Measurements from ENCODE around the gene CHRD.
"Not testable (repeated sequence)": the region's sequence is repeated elsewhere in the genome, so short reads cannot be mapped to it uniquely, and the experiment has no call there.

The CHRD gene

GRCh38 chr3:184409331-184409926 is 29.6 kb downstream of the CHRD start:
- Histone ChIP-seq H3K4me3 (ENCODE audit: low read length) (no peak overlapping the region), H3K27ac (ENCODE audit: low read depth, low read length) (no peak overlapping the region), H3K36me3 (ENCODE audit: control insufficient read depth, insufficient read depth, low read length) (no peaks in the 10 kb centered on the region), H3K4me1 (ENCODE audit: control insufficient read depth, insufficient read depth, low read length) (no peaks in the 10 kb centered on the region), H3K9ac (ENCODE audit: low read length) (no peak overlapping the region), H3K27me3 (ENCODE audit: control insufficient read depth, insufficient read depth, low read length) (no peaks in the 10 kb centered on the region)

GRCh38 chr3:184409946-184410500 is 30.2 kb downstream of the CHRD start:
- Histone ChIP-seq H3K36me3 (ENCODE audit: control insufficient read depth, insufficient read depth, low read length) (no peaks in the 10 kb centered on the region), H3K4me3 (ENCODE audit: low read length) (no peak overlapping the region), H3K27ac (ENCODE audit: low read depth, low read length) (no peak overlapping the region), H3K27me3 (ENCODE audit: control insufficient read depth, insufficient read depth, low read length) (no peaks in the 10 kb centered on the region), H3K4me1 (ENCODE audit: control insufficient read depth, insufficient read depth, low read length) (no peaks in the 10 kb centered on the region), H3K9ac (ENCODE audit: low read length) (no peak overlapping the region)

GRCh38 chr3:184414418-184415202 is 34.8 kb downstream of the CHRD start:
- H3K4me3 ChIP-seq (ENCODE audit: low read length) = no peak overlapping the region
- no peak overlapping the region for H3K27ac ChIP-seq (ENCODE audit: low read depth, low read length)
- no peak overlapping the region for H3K9ac ChIP-seq (ENCODE audit: low read length)
- H3K4me1 ChIP-seq (ENCODE audit: control insufficient read depth, insufficient read depth, low read length) = no peaks in the 10 kb centered on the region
- H3K27me3 ChIP-seq (ENCODE audit: control insufficient read depth, insufficient read depth, low read length) = no peaks in the 10 kb centered on the region
- H3K36me3 ChIP-seq (ENCODE audit: control insufficient read depth, insufficient read depth, low read length) = no peaks in the 10 kb centered on the region

- Histone ChIP-seq H3K27me3 (ENCODE audit: control insufficient read depth, insufficient read depth, low read length) (no peaks in the 10 kb centered on the region), H3K4me3 (ENCODE audit: low read length) (no peak overlapping the region), H3K9ac (ENCODE audit: low read length) (no peak overlapping the region), H3K4me1 (ENCODE audit: control insufficient read depth, insufficient read depth, low read length) (no peaks in the 10 kb centered on the region), H3K27ac (ENCODE audit: low read depth, low read length) (no peak overlapping the region), H3K36me3 (ENCODE audit: control insufficient read depth, insufficient read depth, low read length) (no peaks in the 10 kb centered on the region)
These were observed 35.3 kb downstream of the CHRD start for GRCh38 chr3:184415203-184415490.

GRCh38 chr3:184417619-184418327 is 37.9 kb downstream of the CHRD start:
- H3K4me3 ChIP-seq (ENCODE audit: low read length) = no peak overlapping the region
- no peak overlapping the region for H3K9ac ChIP-seq (ENCODE audit: low read length)
- no peaks in the 10 kb centered on the region for H3K27me3 ChIP-seq (ENCODE audit: control insufficient read depth, insufficient read depth, low read length)
- H3K36me3 ChIP-seq (ENCODE audit: control insufficient read depth, insufficient read depth, low read length) = no peaks in the 10 kb centered on the region
- no peaks in the 10 kb centered on the region for H3K4me1 ChIP-seq (ENCODE audit: control insufficient read depth, insufficient read depth, low read length)
- no peak overlapping the region for H3K27ac ChIP-seq (ENCODE audit: low read depth, low read length)

- Histone ChIP-seq H3K36me3 (ENCODE audit: control insufficient read depth, insufficient read depth, low read length) (no peaks in the 10 kb centered on the region), H3K27ac (ENCODE audit: low read depth, low read length) (no peak overlapping the region), H3K9ac (ENCODE audit: low read length) (no peak overlapping the region), H3K4me3 (ENCODE audit: low read length) (no peak overlapping the region), H3K4me1 (ENCODE audit: control insufficient read depth, insufficient read depth, low read length) (no peaks in the 10 kb centered on the region), H3K27me3 (ENCODE audit: control insufficient read depth, insufficient read depth, low read length) (no peaks in the 10 kb centered on the region)
These were observed 39.3 kb downstream of the CHRD start for GRCh38 chr3:184419171-184419570.

GRCh38 chr3:184423561-184423960 is 43.7 kb downstream of the CHRD start:
- H3K4me3 ChIP-seq (ENCODE audit: low read length) = no peak overlapping the region
- no peaks in the 10 kb centered on the region for H3K36me3 ChIP-seq (ENCODE audit: control insufficient read depth, insufficient read depth, low read length)
- H3K27ac ChIP-seq (ENCODE audit: low read depth, low read length) = no peak overlapping the region
- H3K27me3 ChIP-seq (ENCODE audit: control insufficient read depth, insufficient read depth, low read length) = no peaks in the 10 kb centered on the region
- no peak overlapping the region for H3K9ac ChIP-seq (ENCODE audit: low read length)
- no peaks in the 10 kb centered on the region for H3K4me1 ChIP-seq (ENCODE audit: control insufficient read depth, insufficient read depth, low read length)

- Histone ChIP-seq H3K4me1 (ENCODE audit: control insufficient read depth, insufficient read depth, low read length) (no peaks in the 10 kb centered on the region), H3K9ac (ENCODE audit: low read length) (no peak overlapping the region), H3K27me3 (ENCODE audit: control insufficient read depth, insufficient read depth, low read length) (no peaks in the 10 kb centered on the region), H3K36me3 (ENCODE audit: control insufficient read depth, insufficient read depth, low read length) (no peaks in the 10 kb centered on the region), H3K4me3 (ENCODE audit: low read length) (no peak overlapping the region), H3K27ac (ENCODE audit: low read depth, low read length) (no peak overlapping the region)
These were observed 46.9 kb downstream of the CHRD start for GRCh38 chr3:184426691-184427141.

- no peak overlapping the region for H3K27ac ChIP-seq (ENCODE audit: low read depth, low read length)
- no peak overlapping the region for H3K4me3 ChIP-seq (ENCODE audit: low read length)
- no peaks in the 10 kb centered on the region for H3K27me3 ChIP-seq (ENCODE audit: control insufficient read depth, insufficient read depth, low read length)
- no peaks in the 10 kb centered on the region for H3K4me1 ChIP-seq (ENCODE audit: control insufficient read depth, insufficient read depth, low read length)
- H3K36me3 ChIP-seq (ENCODE audit: control insufficient read depth, insufficient read depth, low read length) = no peaks in the 10 kb centered on the region
- H3K9ac ChIP-seq (ENCODE audit: low read length) = no peak overlapping the region
These were observed 48.8 kb downstream of the CHRD start for GRCh38 chr3:184428561-184429175.

- no peaks in the 10 kb centered on the region for H3K27me3 ChIP-seq (ENCODE audit: control insufficient read depth, insufficient read depth, low read length)
- H3K4me1 ChIP-seq (ENCODE audit: control insufficient read depth, insufficient read depth, low read length) = no peaks in the 10 kb centered on the region
- H3K9ac ChIP-seq (ENCODE audit: low read length) = no peak overlapping the region
- H3K4me3 ChIP-seq (ENCODE audit: low read length) = no peak overlapping the region
- no peaks in the 10 kb centered on the region for H3K36me3 ChIP-seq (ENCODE audit: control insufficient read depth, insufficient read depth, low read length)
- no peak overlapping the region for H3K27ac ChIP-seq (ENCODE audit: low read depth, low read length)
These were observed 49.9 kb downstream of the CHRD start for GRCh38 chr3:184429786-184430185.

GRCh38 chr3:184430940-184431339 is 51.1 kb downstream of the CHRD start:
- Histone ChIP-seq H3K27ac (ENCODE audit: low read depth, low read length) (no peak overlapping the region), H3K27me3 (ENCODE audit: control insufficient read depth, insufficient read depth, low read length) (no peaks in the 10 kb centered on the region), H3K4me3 (ENCODE audit: low read length) (no peak overlapping the region), H3K36me3 (ENCODE audit: control insufficient read depth, insufficient read depth, low read length) (no peaks in the 10 kb centered on the region), H3K4me1 (ENCODE audit: control insufficient read depth, insufficient read depth, low read length) (no peaks in the 10 kb centered on the region), H3K9ac (ENCODE audit: low read length) (no peak overlapping the region)

- H3K4me3 ChIP-seq (ENCODE audit: low read length); H3K27ac ChIP-seq (ENCODE audit: low read depth, low read length); H3K36me3 ChIP-seq (ENCODE audit: control insufficient read depth, insufficient read depth, low read length); H3K4me1 ChIP-seq (ENCODE audit: control insufficient read depth, insufficient read depth, low read length); H3K9ac ChIP-seq (ENCODE audit: low read length); H3K27me3 ChIP-seq (ENCODE audit: control insufficient read depth, insufficient read depth, low read length): not testable (repeated sequence)
These were observed 53.3 kb downstream of the CHRD start for GRCh38 chr3:184433178-184433577.

Measured in rectal smooth muscle tissue (tissue), 1 donor.